Measurements from ENCODE around the gene OIT3.

Gene OIT3

GRCh38 chr10:72930276-72930675, 36.7 kb downstream of the OIT3 start:
- DNase-seq (ENCODE audit: insufficient read length, low spot score) (no peak), FAIRE-seq (no peak)

GRCh38 chr10:72932259-72933015, 38.9 kb downstream of the OIT3 start:
- FAIRE-seq: no peak
- TF ChIP-seq CTCF (IDR thresholded peaks at IDR 0.05; ENCODE audit: insufficient read depth, missing control alignments): no peak
- DNase-seq (ENCODE audit: insufficient read length, low spot score): no peak

More at GRCh38 chr10:72930276-72930675, 36.7 kb downstream of the OIT3 start:
- TF ChIP-seq CTCF (IDR thresholded peaks at IDR 0.05; ENCODE audit: insufficient read depth, missing control alignments): no peak

- no peak for TF ChIP-seq CTCF (IDR thresholded peaks at IDR 0.05; ENCODE audit: insufficient read depth, missing control alignments)
- DNase-seq (ENCODE audit: insufficient read length, low spot score) (no peak), FAIRE-seq (no peak)
Measured at GRCh38 chr10:72935361-72935760, 41.8 kb downstream of the OIT3 start.

- DNase-seq (ENCODE audit: insufficient read length, low spot score) (no peak), FAIRE-seq (no peak)
- no peak for TF ChIP-seq CTCF (IDR thresholded peaks at IDR 0.05; ENCODE audit: insufficient read depth, missing control alignments)
Measured at GRCh38 chr10:72943498-72944234, 50.1 kb downstream of the OIT3 start.

GRCh38 chr10:72946963-72947362, 53.4 kb downstream of the OIT3 start:
- FAIRE-seq: no peak

GRCh38 chr10:72948762-72949161, 55.2 kb downstream of the OIT3 start:
- no peak for TF ChIP-seq CTCF (IDR thresholded peaks at IDR 0.05; ENCODE audit: insufficient read depth, missing control alignments)
- FAIRE-seq: no peak

More at GRCh38 chr10:72946963-72947362, 53.4 kb downstream of the OIT3 start:
- TF ChIP-seq CTCF (IDR thresholded peaks at IDR 0.05; ENCODE audit: insufficient read depth, missing control alignments): no peak
- no peak for DNase-seq (ENCODE audit: insufficient read length, low spot score)

DNA sequence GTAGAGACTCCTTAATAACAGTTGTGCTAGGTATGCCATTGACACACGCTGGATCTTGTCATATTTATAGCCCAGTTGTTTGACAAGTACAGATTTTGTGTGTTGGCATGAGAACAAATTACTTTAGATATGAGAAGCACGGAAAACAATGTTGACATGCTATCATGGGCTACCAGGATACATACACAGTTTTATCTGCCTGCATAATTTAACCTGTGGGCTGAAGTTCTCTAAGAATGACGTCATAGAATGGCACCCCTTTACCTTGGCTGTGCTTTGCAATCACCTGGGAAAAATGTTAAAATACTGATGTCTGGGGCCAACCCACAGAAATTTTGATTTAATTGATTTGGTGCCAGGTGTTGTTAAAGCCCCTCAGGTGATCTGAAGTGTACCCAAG, 58.2 kb downstream of the OIT3 start:
- DNase-seq (ENCODE audit: insufficient read length, low spot score): no peak
- FAIRE-seq: no peak
- no peak for TF ChIP-seq CTCF (IDR thresholded peaks at IDR 0.05; ENCODE audit: insufficient read depth, missing control alignments)

More at GRCh38 chr10:72948762-72949161, 55.2 kb downstream of the OIT3 start:
- DNase-seq (ENCODE audit: insufficient read length, low spot score): no peak
